ENCODE results near the gene INSYN1. TPM values are rescaled to one million over a fixed set of nuclear protein-coding genes. Genes with fewer than 3 reads are reported as not detected.

The INSYN1 gene
- total and polyA plus RNA-seq, 9 of the 15 experiments (the other 6 are each of a cell fraction or from before 2014, with no cell fraction given) = not detected

- TF ChIP-seq, protein P1, sequence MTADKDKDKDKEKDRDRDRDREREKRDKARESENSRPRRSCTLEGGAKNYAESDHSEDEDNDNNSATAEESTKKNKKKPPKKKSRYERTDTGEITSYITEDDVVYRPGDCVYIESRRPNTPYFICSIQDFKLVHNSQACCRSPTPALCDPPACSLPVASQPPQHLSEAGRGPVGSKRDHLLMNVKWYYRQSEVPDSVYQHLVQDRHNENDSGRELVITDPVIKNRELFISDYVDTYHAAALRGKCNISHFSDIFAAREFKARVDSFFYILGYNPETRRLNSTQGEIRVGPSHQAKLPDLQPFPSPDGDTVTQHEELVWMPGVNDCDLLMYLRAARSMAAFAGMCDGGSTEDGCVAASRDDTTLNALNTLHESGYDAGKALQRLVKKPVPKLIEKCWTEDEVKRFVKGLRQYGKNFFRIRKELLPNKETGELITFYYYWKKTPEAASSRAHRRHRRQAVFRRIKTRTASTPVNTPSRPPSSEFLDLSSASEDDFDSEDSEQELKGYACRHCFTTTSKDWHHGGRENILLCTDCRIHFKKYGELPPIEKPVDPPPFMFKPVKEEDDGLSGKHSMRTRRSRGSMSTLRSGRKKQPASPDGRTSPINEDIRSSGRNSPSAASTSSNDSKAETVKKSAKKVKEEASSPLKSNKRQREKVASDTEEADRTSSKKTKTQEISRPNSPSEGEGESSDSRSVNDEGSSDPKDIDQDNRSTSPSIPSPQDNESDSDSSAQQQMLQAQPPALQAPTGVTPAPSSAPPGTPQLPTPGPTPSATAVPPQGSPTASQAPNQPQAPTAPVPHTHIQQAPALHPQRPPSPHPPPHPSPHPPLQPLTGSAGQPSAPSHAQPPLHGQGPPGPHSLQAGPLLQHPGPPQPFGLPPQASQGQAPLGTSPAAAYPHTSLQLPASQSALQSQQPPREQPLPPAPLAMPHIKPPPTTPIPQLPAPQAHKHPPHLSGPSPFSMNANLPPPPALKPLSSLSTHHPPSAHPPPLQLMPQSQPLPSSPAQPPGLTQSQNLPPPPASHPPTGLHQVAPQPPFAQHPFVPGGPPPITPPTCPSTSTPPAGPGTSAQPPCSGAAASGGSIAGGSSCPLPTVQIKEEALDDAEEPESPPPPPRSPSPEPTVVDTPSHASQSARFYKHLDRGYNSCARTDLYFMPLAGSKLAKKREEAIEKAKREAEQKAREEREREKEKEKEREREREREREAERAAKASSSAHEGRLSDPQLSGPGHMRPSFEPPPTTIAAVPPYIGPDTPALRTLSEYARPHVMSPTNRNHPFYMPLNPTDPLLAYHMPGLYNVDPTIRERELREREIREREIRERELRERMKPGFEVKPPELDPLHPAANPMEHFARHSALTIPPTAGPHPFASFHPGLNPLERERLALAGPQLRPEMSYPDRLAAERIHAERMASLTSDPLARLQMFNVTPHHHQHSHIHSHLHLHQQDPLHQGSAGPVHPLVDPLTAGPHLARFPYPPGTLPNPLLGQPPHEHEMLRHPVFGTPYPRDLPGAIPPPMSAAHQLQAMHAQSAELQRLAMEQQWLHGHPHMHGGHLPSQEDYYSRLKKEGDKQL (CRISPR knock-in tag; IDR thresholded peaks at IDR 0.05; ENCODE audit: borderline replicate concordance) = no peak
- TF ChIP-seq ZNF3 (CRISPR knock-in tag; IDR thresholded peaks at IDR 0.05) (no peak), ZNF212 (CRISPR knock-in tag; IDR thresholded peaks at IDR 0.05) (no peak), PHB2 (IDR thresholded peaks at IDR 0.05; ENCODE audit: low read depth) (no peak), ZNF586 (CRISPR knock-in tag; conservative IDR thresholded peaks at IDR 0.05) (no peak), ZNF354B (CRISPR knock-in tag; IDR thresholded peaks at IDR 0.05) (no peak), RHOXF2B (CRISPR knock-in tag; conservative IDR thresholded peaks at IDR 0.05) (no peak), FOXO4 (CRISPR knock-in tag; IDR thresholded peaks at IDR 0.05) (no peak), STAT6 (CRISPR knock-in tag; IDR thresholded peaks at IDR 0.05) (no peak)
- TF ChIP-seq, protein P2, sequence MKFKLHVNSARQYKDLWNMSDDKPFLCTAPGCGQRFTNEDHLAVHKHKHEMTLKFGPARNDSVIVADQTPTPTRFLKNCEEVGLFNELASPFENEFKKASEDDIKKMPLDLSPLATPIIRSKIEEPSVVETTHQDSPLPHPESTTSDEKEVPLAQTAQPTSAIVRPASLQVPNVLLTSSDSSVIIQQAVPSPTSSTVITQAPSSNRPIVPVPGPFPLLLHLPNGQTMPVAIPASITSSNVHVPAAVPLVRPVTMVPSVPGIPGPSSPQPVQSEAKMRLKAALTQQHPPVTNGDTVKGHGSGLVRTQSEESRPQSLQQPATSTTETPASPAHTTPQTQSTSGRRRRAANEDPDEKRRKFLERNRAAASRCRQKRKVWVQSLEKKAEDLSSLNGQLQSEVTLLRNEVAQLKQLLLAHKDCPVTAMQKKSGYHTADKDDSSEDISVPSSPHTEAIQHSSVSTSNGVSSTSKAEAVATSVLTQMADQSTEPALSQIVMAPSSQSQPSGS (CRISPR knock-in tag; IDR thresholded peaks at IDR 0.05) = no peak
- TF ChIP-seq, protein P3, sequence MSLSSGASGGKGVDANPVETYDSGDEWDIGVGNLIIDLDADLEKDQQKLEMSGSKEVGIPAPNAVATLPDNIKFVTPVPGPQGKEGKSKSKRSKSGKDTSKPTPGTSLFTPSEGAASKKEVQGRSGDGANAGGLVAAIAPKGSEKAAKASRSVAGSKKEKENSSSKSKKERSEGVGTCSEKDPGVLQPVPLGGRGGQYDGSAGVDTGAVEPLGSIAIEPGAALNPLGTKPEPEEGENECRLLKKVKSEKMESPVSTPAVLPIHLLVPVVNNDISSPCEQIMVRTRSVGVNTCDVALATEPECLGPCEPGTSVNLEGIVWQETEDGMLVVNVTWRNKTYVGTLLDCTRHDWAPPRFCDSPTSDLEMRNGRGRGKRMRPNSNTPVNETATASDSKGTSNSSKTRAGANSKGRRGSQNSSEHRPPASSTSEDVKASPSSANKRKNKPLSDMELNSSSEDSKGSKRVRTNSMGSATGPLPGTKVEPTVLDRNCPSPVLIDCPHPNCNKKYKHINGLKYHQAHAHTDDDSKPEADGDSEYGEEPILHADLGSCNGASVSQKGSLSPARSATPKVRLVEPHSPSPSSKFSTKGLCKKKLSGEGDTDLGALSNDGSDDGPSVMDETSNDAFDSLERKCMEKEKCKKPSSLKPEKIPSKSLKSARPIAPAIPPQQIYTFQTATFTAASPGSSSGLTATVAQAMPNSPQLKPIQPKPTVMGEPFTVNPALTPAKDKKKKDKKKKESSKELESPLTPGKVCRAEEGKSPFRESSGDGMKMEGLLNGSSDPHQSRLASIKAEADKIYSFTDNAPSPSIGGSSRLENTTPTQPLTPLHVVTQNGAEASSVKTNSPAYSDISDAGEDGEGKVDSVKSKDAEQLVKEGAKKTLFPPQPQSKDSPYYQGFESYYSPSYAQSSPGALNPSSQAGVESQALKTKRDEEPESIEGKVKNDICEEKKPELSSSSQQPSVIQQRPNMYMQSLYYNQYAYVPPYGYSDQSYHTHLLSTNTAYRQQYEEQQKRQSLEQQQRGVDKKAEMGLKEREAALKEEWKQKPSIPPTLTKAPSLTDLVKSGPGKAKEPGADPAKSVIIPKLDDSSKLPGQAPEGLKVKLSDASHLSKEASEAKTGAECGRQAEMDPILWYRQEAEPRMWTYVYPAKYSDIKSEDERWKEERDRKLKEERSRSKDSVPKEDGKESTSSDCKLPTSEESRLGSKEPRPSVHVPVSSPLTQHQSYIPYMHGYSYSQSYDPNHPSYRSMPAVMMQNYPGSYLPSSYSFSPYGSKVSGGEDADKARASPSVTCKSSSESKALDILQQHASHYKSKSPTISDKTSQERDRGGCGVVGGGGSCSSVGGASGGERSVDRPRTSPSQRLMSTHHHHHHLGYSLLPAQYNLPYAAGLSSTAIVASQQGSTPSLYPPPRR (CRISPR knock-in tag; IDR thresholded peaks at IDR 0.05; ENCODE audit: borderline replicate concordance) = no peak
Measured at GRCh38 chr15:73779974-73780373, 26.8 kb upstream of the INSYN1 start (continued).

Data from K562 (cell line).